Ovary (tissue), 9 donors: ENCODE measurements around the gene IP6K2. TPM values are rescaled to one million over a fixed set of nuclear protein-coding genes. Genes with fewer than 3 reads are reported as not detected.
"Not testable (repeated sequence)": the region's sequence is repeated elsewhere in the genome, so short reads cannot be mapped to it uniquely, and the experiment has no call there.

ENCODE experiments used
- DNase-seq, 5 donors: peaks; one replicate each; pipeline ENCODE4 v3.0.0-alpha.2; 2019 to 2020
- H3K27ac ChIP-seq, 2 donors: fragments of 200-600 bp; one replicate each; pipeline versions ENCODE4 v1.5.1 to v1.8.0; 2019 to 2022
- H3K27me3 ChIP-seq: fragments of 200-600 bp; one replicate; pipeline ENCODE4 v1.8.0; 2022
- H3K36me3 ChIP-seq: fragments of 200-600 bp; sonication (generic); one replicate; pipeline ENCODE4 v1.5.1; 2019
- H3K4me1 ChIP-seq: one replicate; pipeline ENCODE4 v1.8.1; 2013; ENCODE audit warnings: mild to moderate bottlenecking, moderate library complexity; ENCODE audit not compliant: insufficient read depth
- H3K4me3 ChIP-seq: fragments of 200-600 bp; sonication (generic); one replicate; pipeline ENCODE4 v1.5.1; 2017
- H3K9me3 ChIP-seq, 2 donors: fragments of 200-600 bp in 1 of 2; sonication (generic) in 1 of 2; one replicate each; pipeline versions ENCODE4 v1.5.1 to v1.8.1; 2013 to 2019; ENCODE audit warnings: mild to moderate bottlenecking in 1 of 2, moderate library complexity in 1 of 2
- CTCF ChIP-seq, 3 donors: fragments of 450-650 bp in 2 of 3; fragments of 200-600 bp in 1 of 3; IDR thresholded peaks; one replicate each; pipeline versions ENCODE4 v1.5.1 to v1.8.0; 2016 to 2022; ENCODE audit warnings: antibody characterized with exemption in 3 of 3, mild to moderate bottlenecking in 1 of 3
- EP300 ChIP-seq: sonication (generic); formaldehyde crosslinking; IDR thresholded peaks from one replicate; pipeline ENCODE4 v1.6.1; 2017; ENCODE audit warnings: antibody characterized with exemption
- POLR2A ChIP-seq: fragments of 450-650 bp; IDR thresholded peaks from one replicate; pipeline ENCODE4 v1.6.1; 2017; ENCODE audit warnings: antibody characterized with exemption, mild to moderate bottlenecking, moderate library complexity
- WGBS, 3 donors: extraction: QIAGEN DNeasy Blood & Tissue Kit in 1 of 3; methylation state at CpG; one replicate each; pipeline versions ENCODE4 v1.1.5 to v1.1.7; 2013 to 2017; 5-methylcytosine and 5-hydroxymethylcytosine counted together
- intact Hi-C, 4 donors: fragments of 100-400 bp; cut with DNase I; formaldehyde crosslinking; loops; one replicate each; pipeline versions ENCODE4 v1.11.0 to v1.15.1; 2022 to 2023
- polyA plus RNA-seq, 2 donors: library from polyadenylated mRNA; stranded (reverse); fragments of 200-250 nt in 1 of 2; fragments of 350-450 nt in 1 of 2; fragmentation: Illumina TruSeq in 1 of 2; extraction: RNeasy Lipid Tissue Mini Kit (QIAGEN cat#74804) in 1 of 2; gene quantifications; one replicate each; pipeline ENCODE4 v1.2.3, GENCODE V29; 2013 to 2014
- total RNA-seq, 7 donors: library from RNA; depleted of rRNA in 2 of 7; stranded (reverse); fragments of >200 nt in 2 of 7; fragmentation: NEBNext Ultra II Directional in 3 of 7; extraction: Animal tissue kit (Norgen Biotek cat#: 25700) in 3 of 7; gene quantifications; one replicate each; pipeline versions ENCODE4 v1.1.0 to v1.2.4, GENCODE V29; 2016 to 2023
- donor health status: DM: no; HTN: no; CAD: no; lungs with moderate emphysema.
- donor health status: DM: no; HTN: no; CAD: no.
- donor health status: Bipolar disorder and iron deficiency.
- donor health status: DM: yes; HTN: yes; CAD: no.
- donor health status: DM: no; HTN: no; CAD: no.
- donor health status: DM: yes; HTN: yes; CAD: no.

IP6K2 gene
- total and polyA plus RNA-seq, 9 donors: 51.8 to 132 (median 62.7) TPM

- no peaks in the 10 kb centered on the region for H3K27me3 ChIP-seq
- H3K4me1 ChIP-seq: no peaks in the 10 kb centered on the region
- no peak overlapping the region for H3K4me3 ChIP-seq
- no peak for DNase-seq
- no peaks in the 10 kb centered on the region for H3K9me3 ChIP-seq
- intact Hi-C loops: no loop called here
- H3K27ac ChIP-seq: no peak overlapping the region
- H3K36me3 ChIP-seq: no peaks in the 10 kb centered on the region
- 91 to 94% (median 93%) methylated on average over 8 of the region's 8 CpGs for WGBS, 3 donors
- TF ChIP-seq POLR2A: no peak
- no peak for TF ChIP-seq EP300
- no peak for TF ChIP-seq CTCF (IDR thresholded peaks at IDR 0.05)
Measured at GRCh38 chr3:48727511-48727910, 10.5 kb upstream of the IP6K2 start.

- H3K27me3 ChIP-seq, H3K27ac ChIP-seq, H3K4me1 ChIP-seq, intact Hi-C loops, DNase-seq, H3K4me3 ChIP-seq, H3K9me3 ChIP-seq, H3K36me3 ChIP-seq: not testable (repeated sequence)
- WGBS, 3 donors: 81 to 83% (median 81%) methylated on average over 8 of the region's 8 CpGs
Measured at GRCh38 chr3:48725185-48725855, 8.3 kb upstream of the IP6K2 start.

- TF ChIP-seq EP300: no peak
- TF ChIP-seq POLR2A: no peak
- no peak for TF ChIP-seq CTCF (IDR thresholded peaks at IDR 0.05)
- Histone ChIP-seq H3K4me1 (no peaks in the 10 kb centered on the region), H3K4me3 (no peak overlapping the region), H3K27me3 (no peaks in the 10 kb centered on the region), H3K27ac (no peak overlapping the region), H3K9me3 (no peaks in the 10 kb centered on the region), H3K36me3 (no peaks in the 10 kb centered on the region)
- intact Hi-C loops: no loop called here
- 92 to 93% (median 92%) methylated on average over 7 of the region's 7 CpGs for WGBS, 3 donors
- DNase-seq: no peak
Measured at GRCh38 chr3:48723725-48724124, 6.7 kb upstream of the IP6K2 start.

DNA sequence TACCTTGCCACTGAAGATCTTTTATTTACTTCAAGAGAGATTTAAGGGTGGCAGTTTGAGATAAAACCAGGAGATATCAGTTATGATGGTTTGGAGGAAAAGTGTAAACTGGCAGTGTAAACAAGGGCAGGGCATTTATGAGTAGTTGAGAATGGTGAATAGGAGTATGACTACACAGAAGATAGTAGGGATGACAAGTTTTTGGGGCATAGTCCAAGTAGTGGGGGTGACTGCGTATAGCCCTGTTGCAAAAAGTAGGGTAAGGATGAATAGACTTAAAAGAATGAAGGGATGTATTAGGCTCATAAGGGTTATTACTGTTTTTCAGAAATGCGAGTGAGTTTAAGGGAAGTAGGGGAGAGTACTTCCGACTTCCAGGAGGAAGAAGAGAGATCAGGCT, 6.3 kb upstream of the IP6K2 start:
- H3K27me3 ChIP-seq, H3K4me3 ChIP-seq, H3K36me3 ChIP-seq, intact Hi-C loops, DNase-seq, H3K9me3 ChIP-seq, H3K27ac ChIP-seq, H3K4me1 ChIP-seq: not testable (repeated sequence)
- WGBS, 3 donors: 85 to 87% (median 86%) methylated on average over 3 of the region's 3 CpGs

GRCh38 chr3:48716508-48716981, 476 bp downstream of the IP6K2 start:
- Histone ChIP-seq H3K27me3 (no peaks in the 10 kb centered on the region), H3K27ac (peak overlapping the region; percentile 35 to 58), H3K9me3 (no peaks in the 10 kb centered on the region), H3K4me3 (peak overlapping the region; percentile 87), H3K36me3 (no peaks in the 10 kb centered on the region), H3K4me1 (peaks cover 10% of the 10 kb centered on the region)
- TF ChIP-seq EP300 (no peak), CTCF (IDR thresholded peaks at IDR 0.05) (no peak), POLR2A (no peak)
- intact Hi-C loops: no loop called here
- 0 to 2% (median 0%) methylated on average over 12 to 16 of the region's 16 CpGs for WGBS, 3 donors
- peak in 2 of 5 donors; percentile 18 to 51 for DNase-seq
